Raji (cell line): ENCODE measurements around the gene C5orf24.

Source experiments
- POLR2A ChIP-seq: IDR thresholded peaks from 2 replicates; pipeline ENCODE4 v1.6.1; 2011; ENCODE audit warnings: low read depth, low read length, control low read depth; ENCODE audit not compliant: insufficient read depth

C5orf24 gene

GRCh38 chr5:134845852-134846640 lies at the start of gene C5orf24:
Gene C5orf24 (plus strand): TSS chr5:134845968. CDS start chr5:134854901, 8,933 bp downstream.
- peak; percentile 97 for TF ChIP-seq POLR2A

GRCh38 chr5:134798468-134798867 lies 47.3 kb upstream of the C5orf24 start:
- no peak for TF ChIP-seq POLR2A

GRCh38 chr5:134803821-134804220 lies 41.9 kb upstream of the C5orf24 start:
- TF ChIP-seq POLR2A, result no peak

- no peak for TF ChIP-seq POLR2A
These were observed 32.4 kb upstream of the C5orf24 start for GRCh38 chr5:134813407-134813806.

- TF ChIP-seq POLR2A, result no peak
These were observed 31.9 kb upstream of the C5orf24 start for GRCh38 chr5:134813827-134814226.

- TF ChIP-seq POLR2A, result no peak
These were observed 28.8 kb upstream of the C5orf24 start for GRCh38 chr5:134817006-134817405.

- no peak for TF ChIP-seq POLR2A
These were observed 27.0 kb upstream of the C5orf24 start for GRCh38 chr5:134818776-134819175.

GRCh38 chr5:134819407-134819963 lies 26.3 kb upstream of the C5orf24 start:
- no peak for TF ChIP-seq POLR2A

- no peak for TF ChIP-seq POLR2A
These were observed 23.9 kb upstream of the C5orf24 start for GRCh38 chr5:134821841-134822240.

- TF ChIP-seq POLR2A, result no peak
These were observed 21.1 kb upstream of the C5orf24 start for GRCh38 chr5:134824681-134825080.

- no peak for TF ChIP-seq POLR2A
These were observed 20.6 kb upstream of the C5orf24 start for GRCh38 chr5:134825212-134825611.

- no peak for TF ChIP-seq POLR2A
These were observed 12.3 kb upstream of the C5orf24 start for GRCh38 chr5:134833340-134834032.

GRCh38 chr5:134835623-134836022 lies 10.1 kb upstream of the C5orf24 start:
- no peak for TF ChIP-seq POLR2A

GRCh38 chr5:134837530-134838181 lies 8.1 kb upstream of the C5orf24 start:
- no peak for TF ChIP-seq POLR2A

GRCh38 chr5:134840811-134841210 lies 5.0 kb upstream of the C5orf24 start:
- no peak for TF ChIP-seq POLR2A
